ENCODE results near the gene GTPBP1.

The GTPBP1 gene

GRCh38 chr22:38742176-38742942, 36.6 kb downstream of the GTPBP1 start:
- no peak for DNase-seq

GRCh38 chr22:38744981-38745380, 39.2 kb downstream of the GTPBP1 start:
- DNase-seq: no peak

GRCh38 chr22:38745676-38746460, 40.1 kb downstream of the GTPBP1 start:
- DNase-seq: no peak

- DNase-seq: no peak
Observed at GRCh38 chr22:38748487-38749136, 42.9 kb downstream of the GTPBP1 start.

- DNase-seq: no peak
Observed at GRCh38 chr22:38750104-38750503, 44.4 kb downstream of the GTPBP1 start.

GRCh38 chr22:38750638-38751037, 44.9 kb downstream of the GTPBP1 start:
- DNase-seq: no peak

GRCh38 chr22:38751066-38751421, 45.3 kb downstream of the GTPBP1 start:
- DNase-seq: no peak

GRCh38 chr22:38751422-38752346, 45.9 kb downstream of the GTPBP1 start:
- DNase-seq: peak; percentile 79

GRCh38 chr22:38753948-38754750, 48.4 kb downstream of the GTPBP1 start:
- DNase-seq: no peak

- DNase-seq: no peak
Observed at GRCh38 chr22:38754751-38755154, 49.0 kb downstream of the GTPBP1 start.

GRCh38 chr22:38755155-38755910, 49.6 kb downstream of the GTPBP1 start:
- peak; percentile 39 for DNase-seq

- DNase-seq: peak; percentile 90
Observed at GRCh38 chr22:38755911-38756532, 50.3 kb downstream of the GTPBP1 start, which contains the start of gene SUN2. TSS of gene SUN2 (minus strand) at chr22:38755998. CDS start at chr22:38752628, 3,370 bp downstream.

GRCh38 chr22:38756711-38757463, 51.1 kb downstream of the GTPBP1 start:
- no peak for DNase-seq

GRCh38 chr22:38757464-38757757, 51.7 kb downstream of the GTPBP1 start:
- no peak for DNase-seq

GRCh38 chr22:38758276-38758945, 52.7 kb downstream of the GTPBP1 start:
- peak; percentile 51 for DNase-seq

- DNase-seq: no peak
Observed at GRCh38 chr22:38759005-38759404, 53.3 kb downstream of the GTPBP1 start.

GRCh38 chr22:38760477-38761201, 54.9 kb downstream of the GTPBP1 start:
- no peak for DNase-seq

Data from activated effector memory CD4-positive, alpha-beta T cell treated with Interleukin-2 at 50 U/mL for 16 hours (primary cell).